ENCODE results near the gene PSMD4.

PSMD4 gene

DNA sequence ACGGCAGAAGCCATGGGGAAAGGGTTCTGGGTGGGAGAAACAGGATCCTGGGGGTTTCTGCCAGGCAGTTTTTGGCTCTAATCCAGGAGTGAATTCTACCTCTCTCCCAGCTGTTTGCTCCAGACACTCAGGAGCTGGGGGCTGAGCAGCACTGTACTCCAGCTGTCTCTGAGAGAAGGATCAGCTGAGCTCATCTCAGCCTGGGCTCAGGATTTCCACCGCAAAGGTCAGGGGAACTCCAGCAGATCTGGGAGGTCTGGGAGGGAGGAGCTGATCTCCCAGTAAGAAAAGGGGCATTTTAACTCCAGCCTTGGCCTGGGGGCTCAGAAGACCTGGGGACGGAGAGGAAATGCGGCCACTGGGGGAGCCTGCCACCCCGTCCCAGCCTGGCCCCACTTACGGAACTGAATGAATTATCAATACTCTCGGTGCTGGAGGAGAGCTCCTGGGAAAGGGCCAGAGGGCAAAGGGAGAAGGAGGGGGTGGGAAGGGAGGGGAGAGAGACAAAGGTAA, 55.3 kb downstream of the PSMD4 start:
- DNase-seq: peak; percentile 29

DNA sequence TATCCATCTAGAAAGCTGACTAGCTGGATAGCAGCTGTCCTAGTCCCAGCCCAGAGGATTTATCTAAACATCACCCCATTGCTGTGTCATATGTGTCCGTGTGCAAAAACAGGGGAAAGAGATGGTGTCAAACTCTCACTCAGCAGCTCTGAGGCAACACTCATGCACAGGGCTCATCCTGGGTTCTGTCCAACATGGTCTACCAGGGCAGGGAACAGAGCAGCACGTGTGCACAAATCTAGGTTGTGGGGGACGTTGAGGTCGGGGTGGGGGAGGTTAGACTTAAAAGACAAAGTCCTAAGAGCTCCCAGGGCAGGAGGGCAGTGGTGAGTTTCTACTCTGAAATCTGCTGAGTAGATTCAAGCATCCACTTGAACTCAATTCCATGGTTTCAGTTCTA, 56.5 kb downstream of the PSMD4 start:
- DNase-seq: no peak

DNA sequence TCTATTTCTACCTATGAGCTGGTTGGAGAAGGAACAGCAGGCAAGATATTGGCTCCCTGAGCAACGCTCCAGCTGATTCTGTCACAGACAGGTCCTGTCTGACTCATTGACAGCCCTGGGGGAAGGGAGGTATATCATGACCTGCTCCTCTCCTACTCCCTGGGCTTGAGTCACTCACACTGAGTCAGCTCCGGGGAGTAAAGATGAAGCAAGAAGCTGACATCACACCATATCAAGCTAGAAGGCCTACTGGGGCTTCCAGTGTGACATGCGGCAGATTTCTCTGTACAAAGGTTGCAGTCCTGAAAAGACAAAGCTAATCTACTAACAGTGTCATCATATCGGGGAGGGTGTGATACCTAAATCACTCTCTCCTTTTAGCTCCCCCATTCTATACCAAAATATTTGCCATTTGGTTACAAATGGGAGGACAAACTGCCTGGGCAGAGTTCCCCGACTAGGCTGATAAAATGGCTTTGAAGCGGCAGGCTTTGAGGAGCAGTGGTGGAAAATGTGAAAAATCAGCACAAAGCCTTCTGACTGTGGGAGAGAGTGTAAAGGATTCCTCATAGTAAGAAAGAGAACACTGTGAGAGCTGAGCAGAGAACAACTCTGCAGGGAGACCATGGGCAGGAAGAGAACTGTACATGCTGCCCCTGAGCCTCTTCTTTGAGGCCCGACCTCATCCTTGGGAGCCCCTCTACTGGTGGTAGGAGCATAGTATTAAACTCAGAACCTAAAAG, 57.2 kb downstream of the PSMD4 start:
- DNase-seq: peak; percentile 99

DNA sequence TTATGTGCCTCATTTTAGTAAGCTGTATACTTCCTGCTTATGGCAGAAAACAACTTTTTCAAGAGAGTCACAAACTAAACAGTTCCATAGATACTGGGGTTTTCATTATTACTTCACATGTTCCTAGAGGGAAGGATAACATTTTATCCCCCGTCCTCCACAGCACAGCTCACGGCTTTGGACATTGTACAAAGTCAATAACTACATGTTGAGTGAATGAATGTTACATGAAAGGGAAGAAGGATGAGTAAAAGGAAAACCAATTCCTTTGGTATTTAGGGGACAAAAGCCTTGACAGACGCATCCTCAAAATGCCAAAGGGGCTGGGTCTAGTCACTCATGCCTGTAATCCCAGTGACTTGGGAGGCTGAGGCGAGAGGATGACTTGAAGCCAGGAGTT, 57.9 kb downstream of the PSMD4 start:
- DNase-seq: no peak

DNA sequence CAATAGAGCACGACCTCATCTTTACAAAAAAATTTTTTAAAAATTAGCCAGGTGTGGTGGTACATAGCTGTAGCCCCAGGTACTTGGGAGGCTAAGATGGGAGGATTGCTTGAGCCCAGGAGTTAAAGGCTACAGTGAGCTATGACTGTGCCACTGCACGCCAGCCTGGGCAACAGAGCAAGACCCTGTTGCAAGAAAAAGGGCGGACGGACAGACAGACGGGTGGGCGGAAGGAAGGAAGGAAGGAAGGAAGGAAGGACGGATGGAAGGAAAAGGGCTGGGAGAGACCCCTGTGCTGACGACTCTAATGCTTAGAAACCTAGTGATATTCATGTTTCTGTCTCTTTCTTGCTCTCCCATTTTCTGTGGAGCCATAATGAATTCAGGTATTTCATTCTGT, 58.3 kb downstream of the PSMD4 start:
- DNase-seq: no peak

DNA sequence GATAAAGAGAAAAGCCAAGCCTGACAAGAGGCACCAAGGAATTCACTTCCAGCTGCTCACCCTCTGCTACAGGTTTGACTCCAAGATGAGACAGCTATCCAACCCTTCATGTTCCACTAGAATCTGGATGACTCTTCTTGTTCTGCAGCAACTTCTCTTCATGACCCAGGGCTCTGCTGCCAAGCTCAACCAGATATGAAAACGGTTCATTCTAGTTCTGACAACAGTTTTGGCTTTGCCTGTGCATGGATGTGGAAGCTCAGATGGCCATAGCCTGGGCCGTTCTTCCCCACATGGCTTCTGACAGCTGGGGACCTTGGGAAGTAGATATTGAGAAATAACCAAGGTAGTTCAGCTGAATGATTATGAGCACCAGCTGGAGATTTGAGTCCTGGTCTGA, 59.0 kb downstream of the PSMD4 start:
- DNase-seq: no peak

DNA sequence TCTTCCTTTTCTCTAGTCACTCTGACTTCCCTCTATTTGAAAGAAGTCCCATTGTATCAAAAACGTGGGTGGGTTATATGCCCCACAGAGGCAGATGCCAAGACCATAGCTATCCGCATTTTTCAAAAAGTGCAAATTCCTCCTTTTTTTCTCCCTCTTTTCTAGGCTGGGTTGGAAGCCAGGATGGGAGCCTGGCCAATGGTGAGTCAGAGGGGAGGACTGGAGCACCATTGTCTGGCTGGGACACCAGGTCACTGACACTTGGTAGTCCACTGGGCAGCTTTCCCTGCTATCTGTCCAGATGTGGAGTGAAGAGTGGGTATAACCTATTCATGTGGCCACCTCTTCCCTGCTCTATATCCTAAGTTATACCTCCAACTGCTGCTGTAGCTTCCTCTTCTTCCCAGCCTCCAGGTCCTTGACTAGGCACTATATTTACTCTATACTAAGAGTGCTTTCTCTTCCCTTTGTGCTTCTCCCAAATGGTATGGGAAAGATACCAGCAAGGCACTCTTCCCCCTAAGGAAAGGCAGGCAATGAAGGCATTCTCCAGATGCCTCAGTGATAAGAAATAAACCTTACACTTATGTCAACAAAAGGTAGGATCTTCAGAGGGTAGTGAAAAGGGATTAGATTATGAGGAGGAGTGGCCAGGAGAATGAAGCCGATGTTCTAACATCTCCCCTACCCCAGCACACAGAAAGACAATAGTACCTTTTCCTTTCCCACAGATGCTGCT, 59.8 kb downstream of the PSMD4 start:
- DNase-seq: peak; percentile 64

DNA sequence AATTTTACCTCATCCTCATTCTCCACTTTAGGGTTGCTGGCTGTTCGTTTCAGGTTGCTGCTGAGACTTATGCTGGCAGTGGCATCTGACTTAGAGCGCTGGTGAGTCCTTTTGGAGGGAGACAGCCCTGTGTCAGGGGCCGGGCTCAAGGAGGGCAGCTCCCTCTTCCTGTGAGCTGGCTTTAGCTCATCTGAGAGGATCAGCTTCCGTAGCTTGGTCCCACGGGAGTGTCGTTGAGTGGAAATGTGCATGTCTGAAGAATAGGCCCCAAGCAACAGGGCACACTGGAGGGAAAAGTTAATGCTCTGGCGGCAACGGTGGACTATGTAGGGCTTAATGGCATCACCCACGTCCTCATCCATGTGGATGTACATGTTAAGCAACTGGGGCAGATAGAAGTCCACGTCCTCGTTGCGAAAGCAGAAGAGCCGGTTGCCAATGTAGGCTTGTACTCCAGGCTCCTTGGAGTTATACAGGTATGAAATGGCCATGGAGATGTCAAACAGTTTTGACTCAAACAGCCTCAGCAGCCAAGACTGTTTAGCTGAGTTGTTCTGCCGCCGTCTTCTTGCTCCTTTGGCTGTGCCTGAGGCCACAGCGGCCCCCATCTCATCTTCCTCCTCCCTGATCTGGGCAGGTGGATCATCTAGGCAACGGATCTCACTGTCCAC, 61.2 kb downstream of the PSMD4 start:
- no peak for DNase-seq

Data from NCI-H226 (cell line).